Raji (cell line): ENCODE data around the gene RHOJ.

Experiments
- POLR2A ChIP-seq: IDR thresholded peaks from 2 replicates; pipeline ENCODE4 v1.6.1; 2011; ENCODE audit warnings: low read depth, low read length, control low read depth; ENCODE audit not compliant: insufficient read depth

The RHOJ gene

DNA sequence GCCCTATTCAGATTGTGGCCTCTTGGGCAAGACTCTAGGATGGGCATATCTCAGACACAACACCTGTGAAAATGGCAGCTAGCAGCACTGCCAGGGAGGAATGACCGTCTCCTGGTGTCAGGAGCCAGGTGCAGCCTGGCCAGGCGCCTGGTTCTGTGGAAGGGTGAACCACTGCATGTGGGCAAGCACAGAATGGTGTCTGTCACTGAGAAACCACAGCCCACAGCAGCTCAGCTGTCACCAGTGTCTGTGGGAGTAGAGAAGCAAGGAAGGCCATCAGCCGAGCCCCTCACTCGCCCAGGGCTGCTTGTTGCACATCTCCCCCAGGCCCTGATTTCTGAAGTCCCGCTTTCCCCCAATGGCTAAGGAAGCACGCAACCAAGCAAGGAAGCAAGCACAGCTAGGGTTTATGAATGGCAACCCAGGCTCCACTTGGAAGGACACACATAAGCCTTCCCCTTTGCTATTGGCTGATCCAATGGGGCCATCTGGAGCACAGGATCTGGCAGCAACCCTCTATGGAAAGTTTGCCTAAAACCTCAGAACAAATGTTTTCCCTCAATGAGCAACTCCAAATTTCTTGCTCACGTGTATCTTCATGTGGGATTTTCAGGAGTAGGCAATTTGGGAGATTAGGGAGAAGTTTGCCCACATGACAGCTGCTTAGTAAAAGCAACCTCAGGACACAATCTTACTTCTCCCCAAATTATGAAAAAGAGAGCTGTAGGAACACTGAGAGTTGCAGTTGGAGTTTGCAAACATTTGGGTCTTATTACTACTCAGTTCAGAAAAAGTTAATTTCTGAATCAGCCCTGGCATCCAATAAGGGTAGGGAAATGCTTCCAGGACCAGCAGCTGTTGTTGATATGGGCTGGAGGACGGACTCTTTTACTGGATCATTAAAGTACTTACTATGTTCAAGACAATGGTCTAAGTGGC is 69.7 kb downstream of the RHOJ start:
- TF ChIP-seq POLR2A: no peak

DNA sequence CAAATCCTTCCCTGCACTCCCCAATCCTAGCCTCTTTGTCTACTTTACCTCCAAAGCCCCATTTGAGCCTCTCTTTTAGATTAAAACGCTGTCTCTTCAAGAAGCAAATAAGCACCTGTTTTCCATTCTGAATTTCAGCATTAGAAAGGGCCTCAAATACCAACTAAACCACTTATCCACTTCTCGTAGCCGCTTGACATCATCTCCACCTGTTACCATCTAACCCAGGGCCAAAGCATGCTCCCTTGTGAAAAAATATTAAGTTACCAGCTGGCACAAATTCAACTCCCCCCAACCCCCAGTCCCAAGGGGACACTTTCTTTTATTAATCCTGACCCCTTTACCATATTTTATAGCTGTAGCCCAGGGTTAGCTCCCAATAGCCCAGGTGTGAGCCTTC is 71.4 kb downstream of the RHOJ start:
- no peak for TF ChIP-seq POLR2A

DNA sequence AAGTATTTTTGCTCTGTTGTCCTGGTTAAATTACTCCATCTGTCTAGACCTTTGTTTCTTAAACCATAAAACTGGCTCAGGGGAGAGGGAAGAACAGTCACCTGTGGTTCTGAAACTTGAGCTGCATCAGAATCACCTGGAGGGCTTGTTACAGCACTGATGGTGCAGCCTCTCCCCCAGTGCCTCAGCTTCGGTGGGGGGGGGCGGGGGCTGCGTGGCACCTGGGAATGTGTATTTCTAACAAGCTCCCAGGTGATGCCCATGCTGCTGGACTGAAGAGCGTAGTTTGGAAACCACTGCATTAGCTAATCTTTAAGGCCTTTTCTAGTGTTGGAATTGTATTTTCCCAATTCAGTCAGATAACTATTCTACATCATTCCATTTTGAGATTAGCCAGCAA is 71.8 kb downstream of the RHOJ start:
- no peak for TF ChIP-seq POLR2A

DNA sequence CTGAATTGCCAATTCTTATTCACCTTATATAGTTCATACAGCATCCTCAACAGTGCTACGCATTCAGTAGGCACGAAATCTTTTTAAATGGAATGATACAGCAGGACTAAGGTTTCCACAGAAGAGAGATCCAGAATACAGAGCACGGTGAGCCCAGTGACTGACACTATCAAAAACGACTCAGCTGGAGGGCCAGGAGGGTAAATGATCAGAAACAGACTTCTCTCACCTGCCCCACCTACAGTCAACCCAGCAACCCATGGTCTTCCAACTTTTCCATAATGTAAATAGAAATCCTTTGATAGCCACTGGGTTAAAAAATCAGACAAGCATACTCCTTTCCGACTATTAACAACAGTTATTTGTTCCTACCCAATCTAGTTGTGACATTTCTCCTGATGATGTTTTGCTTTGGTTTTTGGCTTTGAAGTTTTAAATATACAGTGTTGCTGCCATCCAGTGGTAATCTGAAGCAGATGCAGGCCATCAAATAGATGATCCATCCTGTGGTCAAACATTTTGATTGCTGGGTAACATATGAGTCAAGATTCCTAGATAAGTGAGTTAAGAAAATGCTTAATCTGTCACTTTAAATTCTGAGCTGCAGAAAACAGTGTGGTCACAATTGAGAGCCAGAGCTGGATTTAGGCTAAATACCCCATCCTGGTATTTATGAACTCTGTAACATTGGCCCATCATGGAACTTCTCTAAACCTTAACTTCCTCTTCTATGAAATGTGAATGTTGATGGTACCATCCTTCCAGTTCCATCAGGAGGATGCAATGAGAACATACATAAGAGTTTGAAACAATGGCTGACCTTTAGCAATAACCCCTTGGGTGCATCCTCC is 72.5 kb downstream of the RHOJ start:
- no peak for TF ChIP-seq POLR2A

DNA sequence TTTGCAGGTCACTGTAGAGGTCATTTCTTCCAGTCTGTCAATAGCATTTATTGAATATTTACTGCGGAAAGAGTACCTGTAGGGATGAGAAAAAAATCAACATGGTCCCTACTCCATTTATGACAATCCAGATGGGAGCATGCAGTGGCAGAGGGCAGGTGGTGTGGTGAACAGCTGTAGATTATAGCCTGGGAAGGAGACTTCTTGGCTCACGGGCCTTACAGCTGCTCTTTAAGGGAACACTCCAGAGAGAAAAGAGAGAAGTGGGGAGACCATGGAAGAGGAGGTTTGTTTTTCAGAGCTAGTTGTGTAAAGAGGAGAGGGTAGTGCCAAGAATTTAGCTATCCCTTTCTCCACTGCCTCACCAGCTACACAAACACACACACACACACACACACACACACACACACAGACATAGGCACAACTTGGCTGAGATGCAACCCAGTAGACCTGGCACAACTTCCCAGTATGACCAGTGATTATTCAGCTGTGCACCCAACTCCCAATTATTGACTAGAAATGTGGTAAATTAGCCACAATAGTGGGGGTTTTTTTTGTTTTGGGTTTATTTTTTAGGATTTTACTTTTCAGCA is 73.4 kb downstream of the RHOJ start:
- no peak for TF ChIP-seq POLR2A

DNA sequence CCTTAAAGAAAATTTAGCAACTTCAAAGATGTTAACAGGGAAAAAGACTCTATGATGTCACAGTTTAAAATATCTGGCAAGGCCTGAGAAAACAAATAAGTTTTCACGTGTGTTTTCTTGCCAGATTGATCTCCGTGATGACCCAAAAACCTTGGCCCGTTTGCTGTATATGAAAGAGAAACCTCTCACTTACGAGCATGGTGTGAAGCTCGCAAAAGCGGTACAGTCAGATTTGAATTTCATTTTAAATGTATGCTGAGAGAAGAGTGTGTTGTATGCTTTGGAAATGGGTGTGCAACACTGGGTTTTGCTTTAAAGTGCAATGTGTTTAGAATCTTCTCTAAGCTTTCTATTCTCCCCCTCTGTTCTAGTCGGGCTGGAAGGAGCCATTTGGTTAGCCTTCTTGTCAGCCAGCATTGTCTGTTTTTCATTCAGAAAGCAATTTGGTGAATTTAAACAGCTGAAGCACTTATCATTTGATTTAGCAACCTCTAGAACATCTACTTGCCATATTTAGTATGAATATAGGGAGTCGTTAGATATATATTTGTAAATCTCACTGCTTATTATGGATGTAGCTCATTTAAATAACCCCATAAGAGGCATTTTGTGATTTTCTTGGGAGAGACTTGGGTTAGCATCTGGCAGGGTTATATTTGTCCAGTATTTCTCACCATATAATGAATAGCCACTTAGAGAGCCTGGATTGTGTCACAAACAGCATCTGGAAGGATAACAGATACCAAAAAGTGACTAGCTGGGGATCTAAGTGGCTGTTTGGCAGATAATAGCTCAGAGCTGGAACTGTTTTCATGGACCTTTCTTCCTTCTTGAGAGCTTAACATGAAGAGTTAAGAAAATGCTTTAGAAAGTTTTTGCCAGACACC is 79.0 kb downstream of the RHOJ start:
- TF ChIP-seq POLR2A: no peak

DNA sequence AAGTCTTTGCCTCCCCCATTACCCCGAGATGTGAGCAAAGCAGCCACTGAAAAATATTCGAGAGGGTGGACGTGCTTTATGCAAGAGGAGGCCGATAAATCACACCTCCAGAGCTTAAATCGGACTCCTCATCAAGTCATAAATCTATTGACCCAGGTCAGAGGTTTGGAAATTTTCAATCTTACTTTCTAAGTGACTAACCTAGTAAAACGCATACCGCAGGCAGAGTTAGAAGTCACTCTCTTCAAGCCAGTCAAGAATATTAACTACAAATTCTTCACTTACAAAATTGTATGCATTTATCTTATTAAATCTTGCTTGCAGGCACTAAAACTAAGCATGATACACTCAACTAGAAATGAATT is 79.6 kb downstream of the RHOJ start:
- TF ChIP-seq POLR2A: no peak

DNA sequence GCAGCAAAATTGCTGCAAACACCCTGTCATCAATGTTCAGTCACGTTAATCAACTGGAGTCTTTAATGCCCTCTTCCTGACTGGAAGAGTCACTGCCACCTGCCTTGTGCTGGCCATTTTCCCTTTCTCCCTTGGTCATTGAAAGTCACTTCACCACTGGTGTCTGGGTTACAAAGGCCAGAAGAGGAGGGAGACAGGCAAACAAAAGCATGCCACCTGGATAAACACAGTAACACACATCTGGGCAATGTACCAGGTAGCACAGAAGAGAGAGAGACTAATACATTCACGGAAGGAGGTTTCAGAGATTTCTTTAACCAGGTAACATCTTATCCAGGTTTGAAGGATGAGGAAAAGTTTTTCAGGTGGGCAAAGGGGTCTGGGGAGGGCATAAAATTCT is 81.8 kb downstream of the RHOJ start:
- TF ChIP-seq POLR2A: no peak

DNA sequence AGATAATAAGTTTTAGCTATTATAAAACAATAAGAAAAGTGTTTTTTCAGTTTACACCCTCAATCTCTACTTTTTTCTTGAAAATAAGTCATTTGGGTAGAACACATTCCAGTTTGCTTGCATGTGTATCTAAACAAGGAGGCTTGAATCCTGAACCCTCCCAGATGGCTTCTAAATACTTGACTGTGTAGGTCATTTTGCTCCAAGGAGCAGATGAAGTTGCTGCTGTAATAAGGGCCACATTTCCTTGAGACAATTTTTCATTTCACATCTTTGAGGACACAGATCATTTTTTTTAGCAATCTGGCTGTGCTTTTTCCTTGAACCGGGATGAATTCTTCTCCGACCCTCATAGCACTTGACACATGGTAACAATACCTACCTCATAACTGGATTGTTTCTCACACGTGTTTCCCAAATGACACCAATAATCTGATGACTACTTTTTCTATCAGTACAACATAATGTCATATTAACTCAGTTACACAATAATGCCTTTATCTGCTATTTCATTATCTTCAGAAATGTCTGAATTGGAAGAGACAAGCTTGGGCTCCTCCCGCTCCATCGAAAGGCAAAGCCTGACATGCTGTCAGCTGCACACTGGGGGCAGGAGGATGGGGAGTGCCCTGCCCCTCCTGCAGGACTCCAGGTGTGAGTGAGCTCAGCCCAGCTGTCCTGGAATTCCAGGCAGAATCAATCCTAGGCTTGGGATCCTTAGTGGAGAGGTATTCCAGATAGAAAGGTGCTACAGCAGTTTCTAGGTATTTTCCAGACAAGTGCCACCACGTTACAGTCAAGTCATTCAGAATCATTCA is 83.6 kb downstream of the RHOJ start:
- TF ChIP-seq POLR2A: no peak

DNA sequence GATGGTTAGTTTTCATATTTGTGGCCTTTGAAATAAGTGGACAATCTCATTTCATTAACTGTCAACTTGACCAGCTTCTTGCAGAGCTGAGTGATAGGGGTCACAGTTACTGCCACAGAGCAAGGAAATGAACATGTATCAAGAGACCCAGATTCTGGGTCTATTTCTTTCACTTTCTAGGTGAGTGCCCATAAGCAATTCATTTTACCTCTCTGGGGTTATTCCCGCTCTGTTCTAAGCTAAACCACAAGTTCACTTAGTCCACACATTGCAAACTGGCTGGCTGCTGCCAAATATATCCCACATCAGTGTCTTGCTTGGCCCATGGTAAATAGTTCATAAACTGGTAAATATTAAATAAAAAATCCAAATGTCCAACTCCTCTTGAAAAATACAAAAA is 84.6 kb downstream of the RHOJ start:
- no peak for TF ChIP-seq POLR2A

DNA sequence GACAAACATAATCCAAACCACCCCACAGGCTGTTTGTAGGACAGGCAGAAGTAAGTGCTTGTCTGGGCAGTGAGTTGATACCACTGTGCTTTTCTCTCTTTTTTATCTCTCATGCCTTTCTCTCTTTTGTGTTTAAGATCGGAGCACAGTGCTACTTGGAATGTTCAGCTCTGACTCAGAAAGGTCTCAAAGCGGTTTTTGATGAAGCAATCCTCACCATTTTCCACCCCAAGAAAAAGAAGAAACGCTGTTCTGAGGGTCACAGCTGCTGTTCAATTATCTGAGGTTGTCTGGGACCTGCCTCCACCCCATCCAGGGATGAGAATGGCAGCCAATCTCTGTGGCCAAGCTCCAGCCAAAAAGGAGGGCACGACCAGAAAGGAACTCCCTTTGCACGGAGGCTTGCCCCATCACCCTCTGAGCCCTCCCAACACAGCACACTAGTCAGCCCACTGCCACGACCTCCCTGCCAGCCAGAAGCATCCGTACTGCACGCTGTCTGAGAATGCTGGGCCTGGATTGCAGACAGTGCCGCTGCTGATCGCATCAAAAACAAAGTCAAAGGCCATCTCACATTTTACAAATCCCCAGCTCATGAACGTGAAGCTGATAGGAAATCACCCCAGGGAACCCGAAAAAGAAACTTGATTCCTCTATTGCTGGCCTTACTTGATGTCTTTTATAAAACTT is 86.6 kb downstream of the RHOJ start:
- TF ChIP-seq POLR2A: no peak

DNA sequence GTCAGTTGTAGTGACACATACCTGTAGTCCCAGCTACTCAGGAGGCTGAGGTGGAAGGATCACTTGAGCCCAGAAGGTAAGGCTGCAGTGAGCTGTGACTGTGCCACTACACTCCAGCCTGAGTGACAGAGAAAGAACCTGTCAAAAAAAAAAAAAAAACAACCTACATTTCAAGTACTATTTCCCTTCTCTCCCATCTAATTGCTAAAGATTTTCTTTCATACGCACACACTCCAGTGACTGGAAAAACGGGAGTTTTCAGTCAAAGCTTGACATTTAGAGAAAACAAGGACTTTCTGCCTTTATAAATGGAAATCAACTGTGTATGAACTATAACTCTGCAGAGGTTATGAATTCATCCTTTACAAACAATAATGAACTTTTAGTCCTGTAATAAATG is 88.6 kb downstream of the RHOJ start:
- no peak for TF ChIP-seq POLR2A

DNA sequence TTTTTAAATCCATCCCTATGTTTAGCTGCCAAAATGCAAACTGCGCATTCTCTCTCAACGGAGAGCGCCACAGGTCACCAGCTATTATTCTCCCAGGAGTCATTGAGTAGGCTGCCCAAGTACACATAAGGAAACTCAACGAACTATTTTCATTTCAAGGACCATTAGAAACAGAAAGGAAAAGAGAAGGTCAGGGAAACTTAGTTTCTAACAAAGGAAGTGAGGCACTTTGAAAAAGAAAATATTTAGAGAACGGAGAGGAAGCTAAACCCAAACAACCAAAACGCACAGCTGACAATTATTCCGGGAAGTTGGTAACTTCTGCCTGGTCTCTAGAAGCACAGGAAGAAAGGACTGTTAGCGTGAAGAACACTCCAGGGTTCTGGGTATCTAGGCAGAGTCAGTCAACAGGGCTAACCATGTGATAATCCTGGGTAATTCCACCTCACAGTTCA is 91.0 kb downstream of the RHOJ start:
- no peak for TF ChIP-seq POLR2A
